ENCODE results near the gene BCAR3.
A peak's percentile ranks its signal among the peaks of the same experiment; 100 is the strongest.

The BCAR3 gene

GRCh38 chr1:93614986-93615581, 66.6 kb downstream of the BCAR3 start:
- ATAC-seq (peak; percentile 92), DNase-seq (ENCODE audit: low spot score in 2 of 2) (peak in 1 of 2 donors; percentile 42)
- peak overlapping the region; percentile 88 for H3K27ac Mint-ChIP-seq

GRCh38 chr1:93614541-93614940, 67.1 kb downstream of the BCAR3 start:
- Mint-ChIP-seq H3K9me3 (no peaks in the 10 kb centered on the region), H3K27ac (peak overlapping the region; percentile 88), H3K36me3 (peaks cover 12% of the 10 kb centered on the region), H3K4me3 (peak overlapping the region; percentile 60), H3K4me1 (peaks cover 40% of the 10 kb centered on the region)
- ATAC-seq (no peak), DNase-seq (ENCODE audit: low spot score in 2 of 2) (no peak)

More at GRCh38 chr1:93614986-93615581, 66.6 kb downstream of the BCAR3 start:
- peaks cover 12% of the 10 kb centered on the region for H3K36me3 Mint-ChIP-seq
- H3K9me3 Mint-ChIP-seq: no peaks in the 10 kb centered on the region
- peaks cover 36% of the 10 kb centered on the region for H3K4me1 Mint-ChIP-seq
- peak overlapping the region; percentile 60 for H3K4me3 Mint-ChIP-seq

- H3K4me3 Mint-ChIP-seq: no peak overlapping the region
- H3K27ac Mint-ChIP-seq: no peak overlapping the region
- H3K4me1 Mint-ChIP-seq: peaks cover 47% of the 10 kb centered on the region
- no peaks in the 10 kb centered on the region for H3K9me3 Mint-ChIP-seq
- peaks cover 12% of the 10 kb centered on the region for H3K36me3 Mint-ChIP-seq
- no peak for ATAC-seq
- no peak for DNase-seq (ENCODE audit: low spot score in 2 of 2)
Observed at GRCh38 chr1:93613898-93614297, 67.7 kb downstream of the BCAR3 start.

GRCh38 chr1:93612510-93612909, 69.1 kb downstream of the BCAR3 start:
- Mint-ChIP-seq H3K36me3 (peaks cover 17% of the 10 kb centered on the region), H3K4me3 (no peak overlapping the region), H3K27ac (no peak overlapping the region), H3K4me1 (peaks cover 59% of the 10 kb centered on the region), H3K9me3 (no peaks in the 10 kb centered on the region)
- no peak for DNase-seq (ENCODE audit: low spot score in 2 of 2)
- no peak for ATAC-seq

GRCh38 chr1:93611668-93612067, 70.0 kb downstream of the BCAR3 start:
- Mint-ChIP-seq H3K36me3 (peaks cover 17% of the 10 kb centered on the region), H3K27ac (no peak overlapping the region), H3K9me3 (no peaks in the 10 kb centered on the region), H3K4me3 (no peak overlapping the region), H3K4me1 (peaks cover 62% of the 10 kb centered on the region)
- no peak for DNase-seq (ENCODE audit: low spot score in 2 of 2)
- ATAC-seq: no peak

GRCh38 chr1:93609536-93609935, 72.1 kb downstream of the BCAR3 start:
- peaks cover 53% of the 10 kb centered on the region for H3K4me1 Mint-ChIP-seq
- no peak overlapping the region for H3K4me3 Mint-ChIP-seq

GRCh38 chr1:93608187-93609109, 73.2 kb downstream of the BCAR3 start:
- DNase-seq (ENCODE audit: low spot score in 2 of 2) (peak in 1 of 2 donors; percentile 63), ATAC-seq (peak; percentile 33)
- peak overlapping the region; percentile 62 for H3K4me3 Mint-ChIP-seq
- peaks cover 6% of the 10 kb centered on the region for H3K36me3 Mint-ChIP-seq
- no peaks in the 10 kb centered on the region for H3K9me3 Mint-ChIP-seq
- H3K4me1 Mint-ChIP-seq: peaks cover 46% of the 10 kb centered on the region
- H3K27ac Mint-ChIP-seq: peak overlapping the region; percentile 87

More at GRCh38 chr1:93609536-93609935, 72.1 kb downstream of the BCAR3 start:
- Mint-ChIP-seq H3K9me3 (no peaks in the 10 kb centered on the region), H3K36me3 (peaks cover 11% of the 10 kb centered on the region), H3K27ac (no peak overlapping the region)
- DNase-seq (ENCODE audit: low spot score in 2 of 2) (no peak), ATAC-seq (no peak)

GRCh38 chr1:93607814-93608186, 73.8 kb downstream of the BCAR3 start:
- Mint-ChIP-seq H3K4me3 (peak overlapping the region; percentile 62), H3K27ac (peak overlapping the region; percentile 87), H3K4me1 (peaks cover 46% of the 10 kb centered on the region), H3K36me3 (peaks cover 6% of the 10 kb centered on the region), H3K9me3 (no peaks in the 10 kb centered on the region)
- DNase-seq (ENCODE audit: low spot score in 2 of 2): peak; percentile 33 to 72
- peak; percentile 94 for ATAC-seq

GRCh38 chr1:93605812-93606512, 75.7 kb downstream of the BCAR3 start:
- peaks cover 6% of the 10 kb centered on the region for H3K36me3 Mint-ChIP-seq
- H3K4me1 Mint-ChIP-seq: peaks cover 46% of the 10 kb centered on the region
- peak; percentile 60 for ATAC-seq
- H3K27ac Mint-ChIP-seq: no peak overlapping the region
- no peaks in the 10 kb centered on the region for H3K9me3 Mint-ChIP-seq
- no peak overlapping the region for H3K4me3 Mint-ChIP-seq
- no peak for DNase-seq (ENCODE audit: low spot score in 2 of 2)

- H3K4me1 Mint-ChIP-seq: peaks cover 46% of the 10 kb centered on the region
Observed at GRCh38 chr1:93605026-93605568, 76.5 kb downstream of the BCAR3 start.

GRCh38 chr1:93604411-93604810, 77.2 kb downstream of the BCAR3 start:
- Mint-ChIP-seq H3K9me3 (no peaks in the 10 kb centered on the region), H3K4me3 (no peak overlapping the region), H3K36me3 (peaks cover 6% of the 10 kb centered on the region), H3K4me1 (peaks cover 41% of the 10 kb centered on the region), H3K27ac (no peak overlapping the region)
- DNase-seq (ENCODE audit: low spot score in 2 of 2) (no peak), ATAC-seq (no peak)

More at GRCh38 chr1:93605026-93605568, 76.5 kb downstream of the BCAR3 start:
- ATAC-seq: no peak
- no peak overlapping the region for H3K4me3 Mint-ChIP-seq
- peaks cover 6% of the 10 kb centered on the region for H3K36me3 Mint-ChIP-seq
- DNase-seq (ENCODE audit: low spot score in 2 of 2): no peak
- no peaks in the 10 kb centered on the region for H3K9me3 Mint-ChIP-seq
- H3K27ac Mint-ChIP-seq: no peak overlapping the region

- DNase-seq (ENCODE audit: low spot score in 2 of 2) (no peak), ATAC-seq (no peak)
- H3K9me3 Mint-ChIP-seq: no peaks in the 10 kb centered on the region
- peaks cover 32% of the 10 kb centered on the region for H3K4me1 Mint-ChIP-seq
- H3K27ac Mint-ChIP-seq: no peak overlapping the region
- H3K36me3 Mint-ChIP-seq: peaks cover 6% of the 10 kb centered on the region
- no peak overlapping the region for H3K4me3 Mint-ChIP-seq
Observed at GRCh38 chr1:93603601-93604000, 78.0 kb downstream of the BCAR3 start.

- ATAC-seq: no peak
Observed at GRCh38 chr1:93603106-93603505, 78.5 kb downstream of the BCAR3 start.

GRCh38 chr1:93602101-93602500, 79.5 kb downstream of the BCAR3 start:
- ATAC-seq (no peak), DNase-seq (ENCODE audit: low spot score in 2 of 2) (no peak)
- Mint-ChIP-seq H3K9me3 (no peaks in the 10 kb centered on the region), H3K4me3 (no peak overlapping the region), H3K27ac (no peak overlapping the region), H3K4me1 (peaks cover 17% of the 10 kb centered on the region), H3K36me3 (no peaks in the 10 kb centered on the region)

More at GRCh38 chr1:93603106-93603505, 78.5 kb downstream of the BCAR3 start:
- no peak for DNase-seq (ENCODE audit: low spot score in 2 of 2)
- H3K27ac Mint-ChIP-seq: no peak overlapping the region
- H3K4me3 Mint-ChIP-seq: no peak overlapping the region
- peaks cover 6% of the 10 kb centered on the region for H3K36me3 Mint-ChIP-seq
- peaks cover 28% of the 10 kb centered on the region for H3K4me1 Mint-ChIP-seq
- H3K9me3 Mint-ChIP-seq: no peaks in the 10 kb centered on the region

GRCh38 chr1:93601686-93602085, 80.0 kb downstream of the BCAR3 start:
- H3K4me3 Mint-ChIP-seq: no peak overlapping the region
- H3K4me1 Mint-ChIP-seq: peaks cover 13% of the 10 kb centered on the region
- DNase-seq (ENCODE audit: low spot score in 2 of 2): no peak
- H3K27ac Mint-ChIP-seq: no peak overlapping the region
- no peak for ATAC-seq
- no peaks in the 10 kb centered on the region for H3K9me3 Mint-ChIP-seq
- H3K36me3 Mint-ChIP-seq: no peaks in the 10 kb centered on the region

Measured in stimulated activated effector memory CD8-positive, alpha-beta T cell treated with anti-CD3 and anti-CD28 coated beads, Interleukin-12 subunit alpha, Interleukin-12 subunit beta, amount 100 ng/mL, for 72 hours (primary cell).